Adipocyte (in vitro differentiated cells): ENCODE data around the gene GNB1.

Experiments used
- DNase-seq: peaks from one replicate; pipeline ENCODE4 v3.0.0-alpha.2; 2015; ENCODE audit warnings: low read depth
- H3K27me3 ChIP-seq: replicated peaks from 2 replicates; pipeline ENCODE4 v1.7.0; 2013; ENCODE audit warnings: mild to moderate bottlenecking, low read length, moderate library complexity; ENCODE audit not compliant: control insufficient read depth, insufficient read depth
- H3K36me3 ChIP-seq: 2 replicates; pipeline ENCODE4 v1.7.0; 2013; ENCODE audit warnings: low read length, mild to moderate bottlenecking, moderate library complexity; ENCODE audit not compliant: control insufficient read depth, insufficient read depth, severe bottlenecking
- H3K4me1 ChIP-seq: 2 replicates; pipeline ENCODE4 v1.7.0; 2013; ENCODE audit warnings: mild to moderate bottlenecking, low read length, moderate library complexity; ENCODE audit not compliant: control insufficient read depth, insufficient read depth
- H3K4me3 ChIP-seq: 2 replicates; pipeline ENCODE4 v1.7.0; 2013; ENCODE audit warnings: mild to moderate bottlenecking, low read length, moderate library complexity
- H3K9ac ChIP-seq: 2 replicates; pipeline ENCODE4 v1.7.0; 2013; ENCODE audit warnings: mild to moderate bottlenecking, low read length, moderate library complexity
- H3K9me3 ChIP-seq: 2 replicates; pipeline ENCODE4 v1.7.0; 2013; ENCODE audit warnings: mild to moderate bottlenecking, low read length, moderate library complexity; ENCODE audit not compliant: control insufficient read depth

Gene GNB1

DNA sequence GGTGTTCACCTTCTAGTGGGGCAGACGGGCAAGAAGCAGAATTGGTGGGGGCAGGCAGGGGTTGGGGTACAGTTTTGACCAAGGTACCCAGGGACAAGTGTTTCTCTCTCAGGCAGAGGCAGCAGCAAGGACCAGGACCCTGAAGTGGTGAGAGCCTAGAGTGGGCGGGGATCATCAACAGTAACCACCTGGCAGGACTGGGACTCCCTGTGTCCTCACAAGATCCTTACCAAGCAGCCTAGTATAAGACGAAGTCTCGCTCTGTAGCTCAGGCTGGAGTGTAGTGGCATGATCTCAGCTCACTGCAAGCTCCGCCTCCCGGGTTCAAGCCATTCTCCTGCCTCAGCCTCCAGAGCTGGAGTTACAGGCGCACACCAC, 109.4 kb downstream of the GNB1 start:
- Histone ChIP-seq H3K9me3 (no peaks in the 10 kb centered on the region), H3K27me3 (no peaks in the 10 kb centered on the region)
- no peak for DNase-seq

DNA sequence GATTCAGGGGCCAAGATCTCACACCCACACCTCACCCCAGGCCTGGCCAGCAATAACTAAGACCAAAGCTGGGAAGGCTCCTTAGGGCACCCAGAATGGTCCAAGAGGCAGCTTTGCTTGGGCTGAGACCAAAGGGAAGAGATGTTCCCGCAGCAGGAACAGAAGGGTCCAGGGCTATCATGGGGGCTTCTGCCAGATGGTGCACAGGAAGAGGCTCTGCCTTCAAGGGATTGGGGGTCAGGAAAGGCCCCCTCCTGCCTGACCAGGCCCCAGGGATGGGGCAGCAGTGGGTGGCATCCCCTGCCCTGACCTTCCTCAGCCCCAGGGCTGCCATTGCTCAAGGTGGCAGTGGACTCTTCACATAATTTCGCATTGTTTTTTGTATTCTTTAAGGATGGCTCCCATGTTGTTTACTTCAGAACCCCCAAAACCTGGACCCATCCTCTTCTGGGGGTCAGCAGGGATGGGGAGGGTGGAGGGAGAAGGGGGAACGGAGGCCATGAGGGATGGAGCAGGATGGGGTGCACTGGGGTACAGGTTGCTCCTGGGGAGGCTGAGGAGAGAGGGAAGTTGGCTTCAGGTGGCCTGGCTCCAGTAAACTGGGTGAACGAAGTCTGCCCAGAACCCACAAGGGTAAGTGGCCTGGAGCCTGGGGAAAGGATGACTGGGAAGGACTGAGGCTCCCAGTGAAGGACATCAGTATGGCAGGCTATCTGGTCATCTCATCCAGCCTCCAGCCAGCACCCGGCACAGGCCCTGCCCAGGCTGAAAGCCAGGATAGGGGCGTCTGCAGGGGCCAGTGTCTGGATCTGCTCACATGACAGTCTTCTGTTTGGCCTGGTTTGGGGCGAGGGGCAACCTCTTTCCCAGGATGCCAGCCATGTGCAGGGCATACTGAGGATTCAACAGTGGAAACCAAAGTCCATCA, 110.0 kb downstream of the GNB1 start:
- no peak for DNase-seq
- Histone ChIP-seq H3K27me3 (no peaks in the 10 kb centered on the region), H3K9ac (peak overlapping the region; percentile 53), H3K4me1 (peaks cover 59% of the 10 kb centered on the region), H3K36me3 (peaks cover 13% of the 10 kb centered on the region), H3K9me3 (no peaks in the 10 kb centered on the region), H3K4me3 (peak overlapping the region; percentile 52)

More for the DNA sequence above, 109.4 kb downstream of the GNB1 start:
- peaks cover 53% of the 10 kb centered on the region for H3K4me1 ChIP-seq
- H3K36me3 ChIP-seq = peaks cover 19% of the 10 kb centered on the region
- H3K9ac ChIP-seq = peak overlapping the region; percentile 64
- no peak overlapping the region for H3K4me3 ChIP-seq

DNA sequence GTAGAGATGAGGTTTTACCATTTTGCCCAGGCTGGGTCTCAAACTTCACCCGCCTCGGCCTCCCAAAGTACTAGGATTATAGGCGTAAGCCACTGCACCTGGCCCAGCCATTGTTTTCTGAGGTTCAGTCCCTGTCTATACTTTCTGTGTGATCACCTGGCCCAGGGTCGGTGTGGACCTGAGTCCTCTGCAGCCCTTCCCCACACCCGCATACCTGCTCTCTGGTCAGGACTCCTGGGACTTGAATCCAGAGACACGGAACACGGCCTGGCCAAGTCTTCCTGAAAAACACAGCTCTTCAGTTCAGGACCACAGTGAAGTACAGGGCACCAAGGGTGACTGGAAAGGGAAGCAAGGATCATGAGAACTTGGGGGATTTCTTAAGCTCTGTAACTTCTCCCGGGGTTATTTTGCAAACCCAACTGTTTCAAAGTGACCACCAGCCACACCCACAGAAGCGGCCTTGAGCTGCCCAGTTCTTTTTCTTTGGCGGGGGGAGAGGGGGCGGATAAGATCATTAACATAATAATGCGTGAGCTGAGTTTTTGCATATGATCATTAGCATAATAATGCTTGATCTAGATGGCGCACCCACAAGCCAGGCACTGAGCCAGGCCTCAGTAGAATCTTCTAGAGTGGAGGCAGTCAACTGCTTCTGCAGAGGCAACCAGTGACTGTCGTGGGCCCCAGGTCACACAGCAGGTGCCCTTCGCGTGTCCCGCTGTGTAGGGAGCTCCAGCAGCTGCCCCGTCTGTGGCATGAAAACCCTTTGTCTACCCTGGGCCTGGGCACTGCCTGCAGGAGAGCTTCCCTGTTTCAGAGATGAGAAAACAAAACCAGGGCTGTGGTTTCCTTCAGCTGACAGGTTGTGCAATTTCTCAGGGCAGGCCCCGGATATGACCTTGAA, 110.9 kb downstream of the GNB1 start:
- H3K4me3 ChIP-seq = peak overlapping the region; percentile 52
- no peaks in the 10 kb centered on the region for H3K27me3 ChIP-seq
- H3K4me1 ChIP-seq = peaks cover 68% of the 10 kb centered on the region
- H3K9ac ChIP-seq = peak overlapping the region; percentile 53
- peaks cover 3% of the 10 kb centered on the region for H3K36me3 ChIP-seq
- H3K9me3 ChIP-seq = no peaks in the 10 kb centered on the region
- DNase-seq = peak; percentile 29

GRCh38 chr1:1779320-1779675, 111.6 kb downstream of the GNB1 start:
- peaks cover 70% of the 10 kb centered on the region for H3K4me1 ChIP-seq
- no peaks in the 10 kb centered on the region for H3K27me3 ChIP-seq
- peak overlapping the region; percentile 95 for H3K4me3 ChIP-seq
- H3K9me3 ChIP-seq = no peaks in the 10 kb centered on the region
- H3K9ac ChIP-seq = peak overlapping the region; percentile 97
- no peaks in the 10 kb centered on the region for H3K36me3 ChIP-seq
- no peak for DNase-seq

DNA sequence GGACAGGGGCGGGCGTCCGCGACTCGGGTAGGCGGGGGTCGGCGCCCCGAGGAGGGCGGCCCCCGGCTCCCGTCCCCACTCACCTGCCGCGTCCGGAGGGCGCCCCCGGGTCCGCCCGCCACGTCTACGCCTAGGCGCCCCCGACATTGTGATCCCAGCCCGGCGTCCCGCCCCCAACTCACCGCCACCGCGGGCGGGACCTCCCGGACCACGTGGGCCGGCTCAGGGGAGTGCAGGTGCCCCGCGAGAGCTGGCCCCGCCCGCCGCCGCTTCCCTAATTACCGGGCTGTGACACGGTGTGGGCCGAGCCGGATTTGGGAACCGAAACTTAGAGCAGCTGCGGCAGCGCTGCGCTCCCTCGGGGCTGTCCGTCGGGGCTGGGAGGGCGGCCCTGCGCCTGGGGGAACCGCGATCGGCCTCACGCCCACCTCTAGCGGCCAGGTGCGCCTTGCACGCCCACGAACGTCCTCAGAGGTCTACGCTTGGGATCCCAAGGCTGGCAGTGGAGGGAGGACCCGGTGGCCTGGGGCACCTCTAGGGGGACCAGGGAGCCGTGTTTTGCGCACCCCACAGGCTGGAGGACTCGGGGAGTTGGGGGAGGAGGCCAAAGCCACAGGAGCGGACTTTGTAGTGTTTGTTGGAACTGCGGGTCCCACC, 112.1 kb downstream of the GNB1 start:
- peak; percentile 48 for DNase-seq
- Histone ChIP-seq H3K9me3 (no peaks in the 10 kb centered on the region), H3K4me1 (peaks cover 70% of the 10 kb centered on the region), H3K4me3 (peak overlapping the region; percentile 95), H3K36me3 (no peaks in the 10 kb centered on the region), H3K9ac (peak overlapping the region; percentile 97), H3K27me3 (no peaks in the 10 kb centered on the region)

DNA sequence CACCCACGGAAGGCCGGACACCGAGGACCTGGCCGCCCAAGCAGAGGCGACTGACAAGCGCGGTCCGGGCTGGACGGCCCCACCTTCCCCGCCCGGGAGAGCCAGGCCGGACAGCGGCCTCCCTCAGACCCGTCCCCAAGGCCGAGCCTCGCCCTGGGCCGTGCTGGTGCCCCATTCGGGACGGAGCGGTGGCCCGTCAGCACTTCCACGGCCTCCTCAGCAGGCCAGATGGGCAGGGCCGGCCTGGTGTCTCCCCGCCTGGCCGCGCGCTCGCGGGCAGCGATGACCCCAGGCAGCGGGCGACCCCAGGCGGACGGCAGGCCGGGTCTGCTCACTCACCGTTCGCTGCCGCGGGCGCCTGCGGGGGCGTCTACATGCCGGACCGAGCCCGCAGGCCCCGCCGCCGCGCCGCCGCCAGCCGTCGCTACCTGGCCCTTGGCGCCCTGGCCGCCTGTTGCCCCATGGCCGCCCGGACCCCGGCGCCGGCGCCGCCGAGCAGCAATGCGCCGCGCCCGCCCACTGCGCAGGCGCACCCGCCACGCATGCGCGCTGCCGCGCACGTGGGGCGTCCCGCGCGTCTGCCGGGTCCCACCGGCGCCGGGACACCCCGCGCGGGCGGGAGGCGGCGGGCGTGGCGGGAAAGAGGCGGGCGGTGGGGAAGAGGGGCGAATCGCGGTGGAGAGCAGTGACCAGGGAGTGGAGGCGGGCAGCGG, 112.8 kb downstream of the GNB1 start, which contains the start of gene NADK:
TSS of gene NADK (minus strand) at position 521 of the 713 bp plus-strand sequence. CDS start 13,064 bp downstream, outside the sequence.
- H3K4me3 ChIP-seq = peak within 1 kb of the TSS; percentile 95
- peak; percentile 86 for DNase-seq
- no peaks in the 10 kb centered on the region for H3K36me3 ChIP-seq
- no peaks in the 10 kb centered on the region for H3K27me3 ChIP-seq
- H3K9ac ChIP-seq = peak within 1 kb of the TSS; percentile 97
- H3K4me1 ChIP-seq = peaks cover 65% of the 10 kb centered on the region
- H3K9me3 ChIP-seq = no peaks in the 10 kb centered on the region

DNA sequence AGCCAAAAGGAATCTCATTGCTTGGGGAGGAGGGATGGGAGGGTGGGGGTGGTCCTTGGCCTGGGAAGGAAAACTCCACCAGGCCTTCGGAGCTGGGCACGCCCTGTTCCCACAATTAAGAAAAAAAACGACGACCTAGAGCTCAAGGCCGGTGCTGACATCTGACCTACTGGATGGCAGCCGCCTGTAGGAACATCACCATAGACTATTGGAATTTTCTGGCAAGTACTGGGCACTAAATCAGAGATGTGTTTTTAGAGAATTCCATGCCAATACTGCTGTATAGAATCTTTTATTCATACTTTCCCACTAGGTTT, 113.3 kb downstream of the GNB1 start:
- peak; percentile 72 for DNase-seq
- peaks cover 2% of the 10 kb centered on the region for H3K36me3 ChIP-seq
- H3K4me1 ChIP-seq = peaks cover 60% of the 10 kb centered on the region
- peak overlapping the region; percentile 97 for H3K9ac ChIP-seq
- peak overlapping the region; percentile 95 for H3K4me3 ChIP-seq
- H3K9me3 ChIP-seq = no peaks in the 10 kb centered on the region
- no peaks in the 10 kb centered on the region for H3K27me3 ChIP-seq

DNA sequence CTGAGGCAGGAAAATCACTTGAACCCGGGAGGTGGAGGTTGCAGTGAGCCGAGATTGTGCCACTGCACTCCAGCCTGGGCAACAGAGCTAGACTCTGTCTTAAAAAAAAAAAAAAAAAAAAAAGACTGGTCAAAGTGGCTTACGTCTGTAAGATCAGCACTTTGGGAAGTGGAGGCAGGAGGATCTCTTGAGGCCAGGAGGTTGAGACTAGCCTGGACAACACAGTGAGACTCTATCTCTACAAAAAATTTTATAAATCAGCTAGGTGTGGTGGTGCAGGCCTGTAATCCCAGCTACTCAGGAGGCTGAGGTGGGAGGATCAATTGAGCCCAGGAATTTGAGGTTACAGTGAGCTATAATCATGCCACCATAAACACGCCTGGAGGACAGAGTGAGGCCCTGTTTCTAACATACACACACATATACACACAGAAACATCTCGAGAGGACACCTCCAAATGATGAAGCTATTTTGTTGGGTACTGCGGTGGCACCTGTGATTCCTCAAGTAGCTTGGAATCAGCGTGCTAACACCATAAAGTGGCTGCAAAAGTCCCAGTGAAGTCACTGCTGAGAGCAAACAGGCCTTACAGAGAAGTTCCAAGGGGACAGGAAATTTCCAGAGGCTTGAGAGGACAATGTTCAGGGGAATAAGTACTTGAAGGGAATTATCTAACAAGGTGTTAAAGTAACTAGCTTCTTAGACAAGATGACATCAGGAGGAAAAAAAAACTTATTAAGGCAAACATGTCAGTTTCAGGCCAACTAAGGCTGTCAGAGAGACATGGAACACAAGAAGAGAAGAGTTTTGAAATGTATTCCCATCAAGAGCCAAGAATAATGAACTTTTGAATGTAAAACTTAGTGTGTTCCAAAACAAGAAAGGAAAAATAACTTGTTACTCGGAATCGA, 114.0 kb downstream of the GNB1 start:
- peaks cover 55% of the 10 kb centered on the region for H3K4me1 ChIP-seq
- no peaks in the 10 kb centered on the region for H3K27me3 ChIP-seq
- H3K9me3 ChIP-seq = no peaks in the 10 kb centered on the region
- peaks cover 8% of the 10 kb centered on the region for H3K36me3 ChIP-seq
- H3K4me3 ChIP-seq = peak overlapping the region; percentile 95
- peak overlapping the region; percentile 97 for H3K9ac ChIP-seq
- DNase-seq = no peak

- H3K27me3 ChIP-seq = no peaks in the 10 kb centered on the region
- H3K9ac ChIP-seq = peak overlapping the region; percentile 19
- H3K4me3 ChIP-seq = peak overlapping the region; percentile 57
- H3K9me3 ChIP-seq = no peaks in the 10 kb centered on the region
- peaks cover 16% of the 10 kb centered on the region for H3K36me3 ChIP-seq
- DNase-seq = no peak
- peaks cover 42% of the 10 kb centered on the region for H3K4me1 ChIP-seq
Observed at GRCh38 chr1:1775327-1776226, 115.3 kb downstream of the GNB1 start.
